Measurements from ENCODE around the gene HSPA13. TPM values are rescaled to one million over a fixed set of nuclear protein-coding genes. Genes with fewer than 3 reads are reported as not detected.

HSPA13 gene
- total RNA-seq (2014; rRNA removed; shearing (Covaris generic)): 27.3 and 31.1 TPM in 2 replicates

GRCh38 chr21:14382835-14383595, at the start of gene HSPA13:
Gene HSPA13 (minus strand): TSS chr21:14383146. CDS start chr21:14383119, 27 bp downstream.

Other genes starting within 250 kb of the HSPA13 start
- gene LIPI, start 172.2 kb downstream of the HSPA13 start, total RNA-seq (2014; rRNA removed; shearing (Covaris generic)): not detected in 2 replicates
- gene RBM11, start 167.0 kb downstream of the HSPA13 start, total RNA-seq (2014; rRNA removed; shearing (Covaris generic)): 0.05 and 0.68 TPM in 2 replicates
- gene SAMSN1, start 163.2 kb upstream of the HSPA13 start, total RNA-seq (2014; rRNA removed; shearing (Covaris generic)): not detected in 2 replicates

Data from A375 (cell line).